Immature natural killer cell (primary cell): Measurements from ENCODE around the gene CSAG2. TPM values are rescaled to one million over a fixed set of nuclear protein-coding genes. Genes with fewer than 3 reads are reported as not detected.
"Not testable (repeated sequence)": the region's sequence is repeated elsewhere in the genome, so short reads cannot be mapped to it uniquely, and the experiment has no call there.

ENCODE experiments used
- DNase-seq, 3 donors: peaks; one replicate each; pipeline ENCODE4 v3.0.0; 2022; ENCODE audit warnings: mixed read lengths in 1 of 3
- H3K27ac Mint-ChIP-seq, 6 donors: one replicate each; pipeline ENCODE4 v1.8.0; 2020; ENCODE audit warnings: mixed read lengths in 6 of 6, mild to moderate bottlenecking in 5 of 6, inconsistent platforms in 4 of 6, moderate library complexity in 3 of 6
- H3K27me3 Mint-ChIP-seq, 3 donors: one replicate each; pipeline ENCODE4 v1.8.0; 2020 to 2021; ENCODE audit warnings: low read depth in 3 of 3, mild to moderate bottlenecking in 3 of 3, mixed read lengths in 3 of 3, moderate library complexity in 3 of 3, inconsistent platforms in 1 of 3
- H3K36me3 Mint-ChIP-seq, 3 donors: one replicate each; pipeline ENCODE4 v1.8.0; 2020; ENCODE audit warnings: mixed read lengths in 3 of 3, inconsistent platforms in 2 of 3, mild to moderate bottlenecking in 2 of 3
- H3K4me1 Mint-ChIP-seq, 2 donors: one replicate each; pipeline ENCODE4 v1.8.0; 2020; ENCODE audit warnings: inconsistent platforms in 2 of 2, mild to moderate bottlenecking in 2 of 2, mixed read lengths in 2 of 2, moderate library complexity in 1 of 2
- H3K4me3 Mint-ChIP-seq, 5 donors: one replicate each; pipeline ENCODE4 v1.8.0; 2020; ENCODE audit warnings: mild to moderate bottlenecking in 5 of 5, mixed read lengths in 5 of 5, inconsistent platforms in 3 of 5, moderate library complexity in 3 of 5
- H3K9me3 Mint-ChIP-seq, 6 donors: one replicate each; pipeline ENCODE4 v1.8.0; 2020; ENCODE audit warnings: mild to moderate bottlenecking in 6 of 6, mixed read lengths in 6 of 6, inconsistent platforms in 4 of 6, moderate library complexity in 3 of 6
- polyA plus RNA-seq, 3 donors: library from polyadenylated mRNA; unstranded; fragments of 300-500 nt; fragmentation: Illumina TruSeq; gene quantifications; one replicate each; pipeline ENCODE4 v1.2.3, GENCODE V29; 2021

CSAG2 gene
- polyA plus RNA-seq = not detected

- not testable (repeated sequence) for H3K27ac Mint-ChIP-seq, DNase-seq, H3K4me1 Mint-ChIP-seq, H3K36me3 Mint-ChIP-seq, H3K9me3 Mint-ChIP-seq, H3K4me3 Mint-ChIP-seq, H3K27me3 Mint-ChIP-seq
These were observed at the start of gene CSAG2 for GRCh38 chrX:152709173-152709572. TSS of gene CSAG2 (minus strand) at chrX:152709273. CDS start at chrX:152709112, 161 bp downstream.

GRCh38 chrX:152754871-152755270 is 45.8 kb upstream of the CSAG2 start:
- DNase-seq, H3K27ac Mint-ChIP-seq, H3K36me3 Mint-ChIP-seq, H3K27me3 Mint-ChIP-seq, H3K9me3 Mint-ChIP-seq, H3K4me1 Mint-ChIP-seq, H3K4me3 Mint-ChIP-seq: not testable (repeated sequence)

GRCh38 chrX:152753686-152754650 is 44.9 kb upstream of the CSAG2 start, which contains the start of gene MAGEA2:
TSS of gene MAGEA2 (minus strand) at chrX:152753842. CDS start at chrX:152751363, 2,479 bp downstream.
- H3K27me3 Mint-ChIP-seq, H3K27ac Mint-ChIP-seq, DNase-seq, H3K9me3 Mint-ChIP-seq, H3K4me3 Mint-ChIP-seq, H3K36me3 Mint-ChIP-seq, H3K4me1 Mint-ChIP-seq: not testable (repeated sequence)

- Mint-ChIP-seq H3K36me3 (no peaks in the 10 kb centered on the region), H3K4me1 (no peaks in the 10 kb centered on the region), H3K27me3 (peaks cover 0 to 4% (median 2%) of the 10 kb centered on the region in 3 donors), H3K9me3 (no peaks in the 10 kb centered on the region), H3K27ac (no peak overlapping the region), H3K4me3 (no peak overlapping the region)
- no peak for DNase-seq
These were observed 29.5 kb upstream of the CSAG2 start for GRCh38 chrX:152738560-152738959.

GRCh38 chrX:152736528-152736927 is 27.5 kb upstream of the CSAG2 start:
- DNase-seq, H3K4me1 Mint-ChIP-seq, H3K27ac Mint-ChIP-seq, H3K4me3 Mint-ChIP-seq, H3K9me3 Mint-ChIP-seq, H3K27me3 Mint-ChIP-seq, H3K36me3 Mint-ChIP-seq: not testable (repeated sequence)

- H3K4me1 Mint-ChIP-seq = no peaks in the 10 kb centered on the region
- no peaks in the 10 kb centered on the region for H3K36me3 Mint-ChIP-seq
- no peak for DNase-seq
- H3K4me3 Mint-ChIP-seq = no peak overlapping the region
- H3K27me3 Mint-ChIP-seq = peaks cover 0 to 3% (median 2%) of the 10 kb centered on the region in 3 donors
- no peak overlapping the region for H3K27ac Mint-ChIP-seq
- no peaks in the 10 kb centered on the region for H3K9me3 Mint-ChIP-seq
These were observed 26.9 kb upstream of the CSAG2 start for GRCh38 chrX:152735860-152736511.

- DNase-seq = no peak
- H3K27me3 Mint-ChIP-seq = peaks cover 0 to 3% (median 2%) of the 10 kb centered on the region in 3 donors
- no peak overlapping the region for H3K27ac Mint-ChIP-seq
- no peaks in the 10 kb centered on the region for H3K36me3 Mint-ChIP-seq
- no peaks in the 10 kb centered on the region for H3K9me3 Mint-ChIP-seq
- H3K4me1 Mint-ChIP-seq = no peaks in the 10 kb centered on the region
- H3K4me3 Mint-ChIP-seq = no peak overlapping the region
These were observed 26.0 kb upstream of the CSAG2 start for GRCh38 chrX:152735101-152735500.

GRCh38 chrX:152734143-152734858 is 25.2 kb upstream of the CSAG2 start:
- not testable (repeated sequence) for DNase-seq, H3K4me1 Mint-ChIP-seq, H3K36me3 Mint-ChIP-seq, H3K27me3 Mint-ChIP-seq, H3K9me3 Mint-ChIP-seq, H3K4me3 Mint-ChIP-seq, H3K27ac Mint-ChIP-seq

GRCh38 chrX:152733261-152733975 is 24.3 kb upstream of the CSAG2 start, which contains the start of the genes CSAG1 and MAGEA12:
TSS of gene CSAG1 (minus strand) at chrX:152733721. CDS start at chrX:152732460, 1,261 bp downstream.
TSS of gene MAGEA12 (plus strand) at chrX:152733757. CDS start at chrX:152736162, 2,405 bp downstream.
- H3K4me1 Mint-ChIP-seq = no peaks in the 10 kb centered on the region
- no peaks in the 10 kb centered on the region for H3K9me3 Mint-ChIP-seq
- no peak within 1 kb of the TSS for H3K27ac Mint-ChIP-seq
- H3K36me3 Mint-ChIP-seq = no peaks in the 10 kb centered on the region
- peaks cover 2 to 3% (median 3%) of the 10 kb centered on the region in 3 donors for H3K27me3 Mint-ChIP-seq
- no peak within 1 kb of the TSS for H3K4me3 Mint-ChIP-seq
- DNase-seq = no peak

- Mint-ChIP-seq H3K9me3 (no peaks in the 10 kb centered on the region), H3K4me1 (no peaks in the 10 kb centered on the region), H3K27ac (no peak overlapping the region), H3K27me3 (peaks cover 0 to 16% (median 2%) of the 10 kb centered on the region in 3 donors), H3K36me3 (no peaks in the 10 kb centered on the region), H3K4me3 (no peak overlapping the region)
- DNase-seq = no peak
These were observed 16.3 kb upstream of the CSAG2 start for GRCh38 chrX:152725409-152725808.

GRCh38 chrX:152713815-152714787 is 5.0 kb upstream of the CSAG2 start, which contains the start of gene MAGEA2B:
TSS of gene MAGEA2B (plus strand) at chrX:152714628. CDS start at chrX:152717107, 2,479 bp downstream.
- H3K27me3 Mint-ChIP-seq, H3K27ac Mint-ChIP-seq, H3K4me1 Mint-ChIP-seq, H3K9me3 Mint-ChIP-seq, H3K36me3 Mint-ChIP-seq, DNase-seq, H3K4me3 Mint-ChIP-seq: not testable (repeated sequence)

GRCh38 chrX:152713195-152713594 is 4.1 kb upstream of the CSAG2 start:
- not testable (repeated sequence) for H3K36me3 Mint-ChIP-seq, DNase-seq, H3K27me3 Mint-ChIP-seq, H3K4me3 Mint-ChIP-seq, H3K9me3 Mint-ChIP-seq, H3K4me1 Mint-ChIP-seq, H3K27ac Mint-ChIP-seq
